CD4-positive, alpha-beta memory T cell (primary cell): ENCODE results near the gene RAET1G. TPM values are rescaled to one million over a fixed set of nuclear protein-coding genes. Genes with fewer than 3 reads are reported as not detected.
"Not testable (repeated sequence)": the region's sequence is repeated elsewhere in the genome, so short reads cannot be mapped to it uniquely, and the experiment has no call there.

ENCODE experiments used
- CTCF ChIA-PET: fragments of 350-600 bp; sonication (Branson Sonifier 250); formaldehyde crosslinking; loops from one replicate; lab custom pipeline; 2021; ENCODE audit warnings: inconsistent platforms; ENCODE audit not compliant: partially characterized antibody; lab: Charles Lee
- POLR2A ChIA-PET: fragments of 350-600 bp; sonication (Branson Sonifier 250); formaldehyde crosslinking; loops from one replicate; lab custom pipeline; 2021; ENCODE audit not compliant: partially characterized antibody; lab: Charles Lee
- DNase-seq, 5 donors: peaks; one replicate each; pipeline versions ENCODE4 v3.0.0 to v3.0.0-alpha.2; 2020 to 2022; ENCODE audit warnings: mixed read lengths in 1 of 5
- H3K27ac ChIP-seq: one replicate; pipeline ENCODE4 v1.7.0; 2013; ENCODE audit warnings: low read depth, low read length
- H3K27me3 ChIP-seq: 2 replicates; pipeline ENCODE4 v1.7.0; 2013; ENCODE audit warnings: mild to moderate bottlenecking, low read length, moderate library complexity; ENCODE audit not compliant: insufficient read depth
- H3K36me3 ChIP-seq: 2 replicates; pipeline ENCODE4 v1.7.0; 2013; ENCODE audit warnings: mild to moderate bottlenecking, low read length, moderate library complexity; ENCODE audit not compliant: insufficient read depth
- H3K4me1 ChIP-seq: 2 replicates; pipeline ENCODE4 v1.7.0; 2013; ENCODE audit warnings: mild to moderate bottlenecking, low read length, moderate library complexity; ENCODE audit not compliant: insufficient read depth
- H3K4me3 ChIP-seq, 2 donors: one replicate each; pipeline ENCODE4 v1.7.0; 2013; ENCODE audit warnings: low read length in 2 of 2, mild to moderate bottlenecking in 1 of 2
- H3K9me3 ChIP-seq, 2 donors: one replicate each; pipeline ENCODE4 v1.7.0; 2013; ENCODE audit warnings: low read length in 2 of 2, control low read depth in 1 of 2; ENCODE audit not compliant: control insufficient read depth in 1 of 2
- H3K27ac Mint-ChIP-seq, 7 donors: one replicate each; pipeline ENCODE4 v1.8.0; 2020 to 2021; ENCODE audit warnings: mixed read lengths in 7 of 7, mild to moderate bottlenecking in 6 of 7, inconsistent platforms in 3 of 7, moderate library complexity in 3 of 7
- H3K27me3 Mint-ChIP-seq, 2 donors: one replicate each; pipeline ENCODE4 v1.8.0; 2020 to 2021; ENCODE audit warnings: mixed read lengths in 2 of 2
- H3K36me3 Mint-ChIP-seq, 2 donors: one replicate each; pipeline ENCODE4 v1.8.0; 2020 to 2021; ENCODE audit warnings: mixed read lengths in 2 of 2, inconsistent platforms in 1 of 2, mild to moderate bottlenecking in 1 of 2
- H3K4me1 Mint-ChIP-seq, 4 donors: one replicate each; pipeline ENCODE4 v1.8.0; 2020 to 2021; ENCODE audit warnings: mixed read lengths in 4 of 4, mild to moderate bottlenecking in 1 of 4
- H3K4me3 Mint-ChIP-seq, 8 donors: one replicate each; pipeline ENCODE4 v1.8.0; 2020 to 2021; ENCODE audit warnings: mixed read lengths in 8 of 8, mild to moderate bottlenecking in 7 of 8, moderate library complexity in 6 of 8, inconsistent platforms in 3 of 8
- H3K9me3 Mint-ChIP-seq, 8 donors: one replicate each; pipeline ENCODE4 v1.8.0; 2020 to 2021; ENCODE audit warnings: mixed read lengths in 8 of 8, mild to moderate bottlenecking in 5 of 8, inconsistent platforms in 3 of 8, moderate library complexity in 1 of 8
- intact Hi-C: fragments of 100-400 bp; cut with micrococcal nuclease; formaldehyde crosslinking; loops from one replicate; pipeline ENCODE4 v1.15.1; 2023
- polyA plus RNA-seq, 2 donors: library from polyadenylated mRNA; unstranded; fragments of 300-500 nt; fragmentation: Illumina TruSeq; gene quantifications; one replicate each; pipeline ENCODE4 v1.2.3, GENCODE V29; 2021
- total RNA-seq, 2 experiments: library from RNA; stranded (reverse); gene quantifications; one replicate each; pipeline ENCODE4 v1.2.3, GENCODE V29; 2021

RAET1G gene
- total and polyA plus RNA-seq, 4 experiments from 2014 or later = not detected

GRCh38 chr6:149948011-149948410, 25.1 kb upstream of the RAET1G start:
- intact Hi-C loops = no loop called here
- H3K9me3 Mint-ChIP-seq = no peaks in the 10 kb centered on the region
- H3K27ac ChIP-seq = no peak overlapping the region
- H3K36me3 Mint-ChIP-seq = no peaks in the 10 kb centered on the region
- H3K36me3 ChIP-seq = no peaks in the 10 kb centered on the region
- H3K27ac Mint-ChIP-seq = no peak overlapping the region
- no peaks in the 10 kb centered on the region for H3K4me1 Mint-ChIP-seq
- ChIA-PET POLR2A (no interaction called here), CTCF (no interaction called here)
- DNase-seq = no peak
- H3K4me3 ChIP-seq = no peak overlapping the region
- H3K9me3 ChIP-seq = no peaks in the 10 kb centered on the region
- H3K27me3 ChIP-seq = peaks cover 14% of the 10 kb centered on the region
- H3K27me3 Mint-ChIP-seq = peaks cover 39 to 46% of the 10 kb centered on the region in 2 donors
- no peaks in the 10 kb centered on the region for H3K4me1 ChIP-seq
- no peak overlapping the region for H3K4me3 Mint-ChIP-seq

DNA sequence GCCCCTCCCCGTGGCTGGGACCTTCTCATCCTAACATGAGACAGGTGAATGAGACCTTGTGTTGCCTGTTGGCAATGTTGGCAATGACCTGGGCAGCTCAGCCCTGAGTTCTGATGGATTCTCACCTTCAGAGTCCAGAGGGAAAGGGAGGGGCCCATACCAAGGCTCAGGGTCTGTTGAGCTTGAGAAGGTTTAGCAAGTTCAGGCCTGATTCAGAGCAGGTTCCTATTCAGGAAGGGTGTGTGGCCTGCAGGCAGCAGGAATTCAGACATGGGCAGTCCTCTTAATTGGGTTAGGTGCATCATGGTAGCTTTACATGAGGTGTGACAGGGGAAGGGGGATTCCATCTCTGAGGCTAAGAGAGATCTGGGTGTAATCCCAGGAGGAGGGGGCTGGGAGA, 24.6 kb upstream of the RAET1G start:
- H3K4me3 Mint-ChIP-seq, H3K27ac Mint-ChIP-seq, intact Hi-C loops, H3K4me1 Mint-ChIP-seq, H3K9me3 Mint-ChIP-seq, H3K36me3 ChIP-seq, CTCF ChIA-PET, H3K4me3 ChIP-seq, H3K9me3 ChIP-seq, DNase-seq, H3K4me1 ChIP-seq, POLR2A ChIA-PET, H3K27ac ChIP-seq, H3K36me3 Mint-ChIP-seq: not testable (repeated sequence)
- H3K27me3 Mint-ChIP-seq = peaks cover 35 to 41% of the 10 kb centered on the region in 2 donors
- peaks cover 12% of the 10 kb centered on the region for H3K27me3 ChIP-seq

DNA sequence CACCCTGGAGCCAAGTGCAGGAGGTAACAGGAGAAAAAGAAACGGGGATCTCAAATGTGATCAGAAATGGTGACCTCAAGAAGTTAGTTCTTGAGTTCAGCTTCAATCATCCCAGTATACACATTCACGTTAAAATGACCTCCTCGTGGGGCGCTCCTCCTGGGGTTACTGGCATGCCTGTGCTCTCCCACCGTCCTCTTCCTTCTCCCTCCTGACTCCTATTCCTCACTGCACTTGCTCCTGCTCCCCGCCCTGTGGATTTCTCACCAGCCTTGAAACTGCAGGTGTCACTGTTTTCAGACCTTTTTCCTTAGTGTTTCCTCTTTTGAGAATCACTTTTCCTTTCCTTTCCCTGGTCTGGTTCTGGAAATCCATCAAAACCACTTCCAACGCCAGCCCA, 23.7 kb upstream of the RAET1G start:
- DNase-seq, H3K4me1 ChIP-seq, intact Hi-C loops, H3K36me3 ChIP-seq, H3K9me3 ChIP-seq, H3K4me3 Mint-ChIP-seq, H3K4me1 Mint-ChIP-seq, CTCF ChIA-PET, H3K4me3 ChIP-seq, H3K27ac Mint-ChIP-seq, H3K27ac ChIP-seq, H3K27me3 ChIP-seq, POLR2A ChIA-PET, H3K9me3 Mint-ChIP-seq, H3K36me3 Mint-ChIP-seq: not testable (repeated sequence)
- H3K27me3 Mint-ChIP-seq = peaks cover 28 to 34% of the 10 kb centered on the region in 2 donors

DNA sequence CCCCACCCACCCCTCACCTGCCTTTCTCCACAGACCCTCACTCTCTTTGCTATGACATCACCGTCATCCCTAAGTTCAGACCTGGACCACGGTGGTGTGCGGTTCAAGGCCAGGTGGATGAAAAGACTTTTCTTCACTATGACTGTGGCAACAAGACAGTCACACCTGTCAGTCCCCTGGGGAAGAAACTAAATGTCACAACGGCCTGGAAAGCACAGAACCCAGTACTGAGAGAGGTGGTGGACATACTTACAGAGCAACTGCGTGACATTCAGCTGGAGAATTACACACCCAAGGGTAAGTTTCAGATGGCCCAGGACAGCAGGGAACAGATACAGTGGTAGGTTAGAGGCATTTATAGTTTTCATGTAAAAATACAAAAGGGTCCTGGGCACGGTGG, 22.4 kb upstream of the RAET1G start:
- H3K9me3 ChIP-seq, H3K4me3 Mint-ChIP-seq, H3K27ac Mint-ChIP-seq, H3K9me3 Mint-ChIP-seq, DNase-seq, H3K27ac ChIP-seq, H3K4me1 ChIP-seq, H3K36me3 Mint-ChIP-seq, H3K4me3 ChIP-seq, H3K36me3 ChIP-seq, POLR2A ChIA-PET, H3K27me3 ChIP-seq, intact Hi-C loops, CTCF ChIA-PET: not testable (repeated sequence)
- Mint-ChIP-seq H3K27me3 (peaks cover 24 to 25% of the 10 kb centered on the region in 2 donors), H3K4me1 (peaks cover 6 to 20% (median 15%) of the 10 kb centered on the region in 4 donors)

GRCh38 chr6:149943321-149943720, 20.4 kb upstream of the RAET1G start:
- peaks cover 13 to 35% (median 27%) of the 10 kb centered on the region in 4 donors for H3K4me1 Mint-ChIP-seq
- H3K9me3 Mint-ChIP-seq, POLR2A ChIA-PET, H3K4me3 ChIP-seq, H3K27ac ChIP-seq, DNase-seq, H3K36me3 ChIP-seq, H3K9me3 ChIP-seq, intact Hi-C loops, H3K36me3 Mint-ChIP-seq, CTCF ChIA-PET: not testable (repeated sequence)
- H3K4me1 ChIP-seq = peaks cover 22% of the 10 kb centered on the region
- H3K4me3 Mint-ChIP-seq = peak overlapping the region; percentile 13 to 96 (median 82)
- peak overlapping the region in 5 of 7 donors; percentile 18 to 93 (median 47) for H3K27ac Mint-ChIP-seq
- H3K27me3 ChIP-seq = peaks cover 23% of the 10 kb centered on the region
- H3K27me3 Mint-ChIP-seq = peaks cover 30 to 33% of the 10 kb centered on the region in 2 donors

GRCh38 chr6:149942461-149942829, 19.5 kb upstream of the RAET1G start:
- Histone ChIP-seq H3K4me3 (peak overlapping the region; percentile 57 to 76), H3K27me3 (peaks cover 28% of the 10 kb centered on the region), H3K4me1 (peaks cover 25% of the 10 kb centered on the region), H3K36me3 (no peaks in the 10 kb centered on the region), H3K9me3 (no peaks in the 10 kb centered on the region), H3K27ac (peak overlapping the region; percentile 18)
- ChIA-PET CTCF (no interaction called here), POLR2A (no interaction called here)
- H3K9me3 Mint-ChIP-seq = no peaks in the 10 kb centered on the region
- peaks cover 31 to 32% of the 10 kb centered on the region in 2 donors for H3K27me3 Mint-ChIP-seq
- DNase-seq = no peak
- peaks cover 0 to 5% of the 10 kb centered on the region in 2 donors for H3K36me3 Mint-ChIP-seq
- H3K4me3 Mint-ChIP-seq = peak overlapping the region; percentile 93 to 96 (median 95)
- peaks cover 13 to 44% (median 29%) of the 10 kb centered on the region in 4 donors for H3K4me1 Mint-ChIP-seq
- intact Hi-C loops = no loop called here
- peak overlapping the region; percentile 32 to 93 (median 85) for H3K27ac Mint-ChIP-seq

DNA sequence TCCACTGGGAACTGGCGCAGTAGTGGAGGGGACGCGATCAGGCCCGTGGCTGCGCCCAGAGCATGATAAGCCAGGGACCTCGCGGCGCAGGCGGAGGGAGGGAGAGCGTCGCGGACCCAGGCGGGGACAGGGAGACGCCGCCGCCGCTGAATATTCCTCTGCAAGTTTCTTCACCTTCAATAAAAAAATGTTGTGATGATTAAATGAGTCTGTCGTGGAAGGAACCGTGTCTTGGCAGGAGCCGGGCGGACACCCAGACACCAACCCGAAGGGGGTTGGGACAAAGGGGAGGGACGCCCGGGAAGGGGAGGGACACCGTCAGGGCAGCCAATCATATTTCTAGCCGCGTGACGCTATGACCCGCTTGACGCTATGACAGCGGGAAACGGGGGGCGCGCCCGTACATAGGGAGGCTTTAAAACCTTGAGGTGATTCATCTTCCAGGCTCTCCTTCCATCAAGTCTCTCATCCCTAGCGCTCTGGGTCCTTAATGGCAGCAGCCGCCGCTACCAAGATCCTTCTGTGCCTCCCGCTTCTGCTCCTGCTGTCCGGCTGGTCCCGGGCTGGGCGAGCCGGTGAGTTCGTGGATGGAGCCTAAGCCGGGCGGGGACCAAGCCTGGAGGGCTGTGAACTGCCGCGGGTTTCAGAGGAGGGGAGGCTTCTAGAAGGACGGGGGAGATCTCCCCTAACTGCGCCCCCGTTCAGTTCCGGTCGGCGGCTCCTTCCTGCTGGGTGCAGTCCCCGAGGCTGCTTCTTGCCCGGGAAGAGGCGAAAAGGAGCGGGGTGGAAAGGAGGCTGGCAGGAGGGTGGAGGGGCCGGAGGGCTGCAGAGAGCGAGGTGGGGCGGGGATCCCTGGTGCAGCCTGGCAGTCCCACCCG, 18.9 kb upstream of the RAET1G start, which contains the start of gene ULBP2:
Gene ULBP2 (plus strand): TSS at position 432 of the 878 bp plus-strand sequence. CDS start 59 bp downstream, at position 491.
- no peaks in the 10 kb centered on the region for H3K36me3 ChIP-seq
- H3K27ac Mint-ChIP-seq = peak within 1 kb of the TSS; percentile 93 to 96 (median 94)
- ChIA-PET POLR2A (no interaction called here), CTCF (interaction anchor here (0.9 to 1.6 kb wide), 3 partner anchors 8 to 75 kb away, joined by 4 to 7 read pairs (median 5); no protein-coding TSS in a partner anchor)
- H3K27me3 Mint-ChIP-seq = peaks cover 38% of the 10 kb centered on the region in 2 donors
- H3K9me3 ChIP-seq = no peaks in the 10 kb centered on the region
- no peaks in the 10 kb centered on the region for H3K9me3 Mint-ChIP-seq
- H3K27ac ChIP-seq = peak within 1 kb of the TSS; percentile 18
- H3K4me1 Mint-ChIP-seq = peaks cover 13 to 50% (median 29%) of the 10 kb centered on the region in 4 donors
- H3K4me1 ChIP-seq = peaks cover 25% of the 10 kb centered on the region
- peak within 1 kb of the TSS; percentile 93 to 96 (median 95) for H3K4me3 Mint-ChIP-seq
- peaks cover 34% of the 10 kb centered on the region for H3K27me3 ChIP-seq
- intact Hi-C loops = loop anchor here (1.0 to 2.0 kb wide), 2 partner anchors 21 to 63 kb away; partner anchors contain the start of gene ULBP1
- peaks cover 0 to 5% of the 10 kb centered on the region in 2 donors for H3K36me3 Mint-ChIP-seq
- H3K4me3 ChIP-seq = peak within 1 kb of the TSS; percentile 57 to 76
- DNase-seq = peak; percentile 86 to 97 (median 88)
